ENCODE data around the gene A1BG.

The A1BG gene

DNA sequence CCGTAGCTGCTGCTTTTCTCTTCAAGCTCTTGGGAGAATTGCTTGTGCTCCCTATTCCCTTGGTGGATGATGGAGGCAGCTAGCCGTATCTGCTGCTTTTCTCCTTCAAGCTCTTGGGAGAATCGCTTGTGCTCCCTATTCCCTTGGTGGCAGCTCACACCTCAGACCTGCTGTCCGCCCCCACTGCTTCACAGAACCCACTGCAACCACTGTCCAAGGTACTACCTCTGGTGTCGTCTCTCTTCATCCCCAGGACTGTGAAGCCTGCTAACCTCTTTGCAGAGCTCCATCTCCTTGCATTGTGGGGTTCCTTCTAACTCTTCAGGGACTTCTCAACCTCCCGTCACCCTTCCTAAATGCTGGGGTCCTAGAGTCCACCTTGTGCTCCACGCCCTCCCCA is 52.7 kb downstream of the A1BG start:
- no peak for DNase-seq
- Histone ChIP-seq H3K27me3 (replicated peaks; ENCODE audit: control insufficient read depth, insufficient read depth, low read length, poor library complexity, severe bottlenecking) (no peaks in the 10 kb centered on the region), H3K4me1 (ENCODE audit: control insufficient read depth, insufficient read depth, low read length, poor library complexity, severe bottlenecking) (no peaks in the 10 kb centered on the region), H3K27ac (ENCODE audit: insufficient read depth, low read length, poor library complexity, severe bottlenecking) (no peak overlapping the region), H3K4me3 (ENCODE audit: insufficient read depth, low read depth, low read length, poor library complexity, severe bottlenecking) (no peak overlapping the region), H3K9me3 (ENCODE audit: control insufficient read depth, low read length) (no peaks in the 10 kb centered on the region), H3K36me3 (ENCODE audit: control insufficient read depth, insufficient read depth, low read length) (peaks cover 4% of the 10 kb centered on the region)

DNA sequence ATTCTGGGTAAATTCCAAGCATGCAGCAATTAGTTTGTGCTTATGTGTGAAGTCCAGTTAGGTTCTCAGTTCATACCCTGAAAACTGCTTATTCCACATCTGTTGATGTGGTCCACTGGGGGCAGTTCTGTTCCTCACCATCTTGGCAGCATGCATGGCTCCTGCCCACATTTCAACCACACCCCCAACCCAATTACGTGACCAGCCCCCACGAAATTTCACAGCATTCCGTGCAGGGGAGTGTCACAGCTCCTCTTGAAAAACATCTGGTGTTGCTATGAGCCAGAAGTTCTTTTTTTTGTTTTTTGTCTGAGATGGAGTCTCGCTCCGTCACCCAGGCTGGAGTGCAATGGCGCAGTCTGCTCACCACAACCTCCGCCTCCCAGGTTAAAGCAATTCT is 57.2 kb downstream of the A1BG start:
- H3K36me3 ChIP-seq (ENCODE audit: control insufficient read depth, insufficient read depth, low read length): peaks cover 43% of the 10 kb centered on the region
- no peak overlapping the region for H3K27ac ChIP-seq (ENCODE audit: insufficient read depth, low read length, poor library complexity, severe bottlenecking)
- H3K4me1 ChIP-seq (ENCODE audit: control insufficient read depth, insufficient read depth, low read length, poor library complexity, severe bottlenecking): no peaks in the 10 kb centered on the region
- H3K27me3 ChIP-seq (replicated peaks; ENCODE audit: control insufficient read depth, insufficient read depth, low read length, poor library complexity, severe bottlenecking): no peaks in the 10 kb centered on the region
- DNase-seq: no peak
- H3K4me3 ChIP-seq (ENCODE audit: insufficient read depth, low read depth, low read length, poor library complexity, severe bottlenecking): no peak overlapping the region
- peaks cover 12% of the 10 kb centered on the region for H3K9me3 ChIP-seq (ENCODE audit: control insufficient read depth, low read length)
